OCI-LY1 (cell line): ENCODE data around the gene UQCR10.

Experiments used
- H2AFZ ChIP-seq: fragments of 200-600 bp; sonication (generic), shearing (Covaris generic); 2 replicates; pipeline ENCODE4 v1.6.0; 2014; ENCODE audit warnings: antibody characterized with exemption, mild to moderate bottlenecking, low read length
- H3F3A ChIP-seq: fragments of 200-600 bp; sonication (generic), shearing (Covaris generic); 2 replicates; pipeline ENCODE4 v1.6.0; 2014; ENCODE audit warnings: mild to moderate bottlenecking, antibody characterized with exemption, low read length, moderate library complexity; ENCODE audit not compliant: insufficient read depth
- H3K27ac ChIP-seq: fragments of 200-600 bp; sonication (generic); 2 replicates; pipeline ENCODE4 v1.5.1; 2014; ENCODE audit warnings: low read length, mixed run types, mild to moderate bottlenecking, low read depth; ENCODE audit not compliant: poor library complexity, severe bottlenecking
- H3K27me3 ChIP-seq: fragments of 200-600 bp; sonication (generic); 2 replicates; pipeline ENCODE4 v1.6.0; 2014; ENCODE audit warnings: antibody characterized with exemption, mild to moderate bottlenecking, low read length, moderate library complexity; ENCODE audit not compliant: insufficient read depth
- H3K36me3 ChIP-seq: fragments of 200-600 bp; sonication (generic); 2 replicates; pipeline ENCODE4 v1.6.1; 2014; ENCODE audit warnings: mild to moderate bottlenecking, antibody characterized with exemption, low read length, moderate library complexity, mixed read lengths; ENCODE audit not compliant: insufficient read depth
- H3K4me1 ChIP-seq: fragments of 200-600 bp; sonication (generic); 2 replicates; pipeline ENCODE4 v1.5.1; 2014; ENCODE audit warnings: mild to moderate bottlenecking, low read length, moderate library complexity; ENCODE audit not compliant: insufficient read depth, severe bottlenecking
- H3K4me2 ChIP-seq: fragments of 200-600 bp; sonication (generic), shearing (Covaris generic); 2 replicates; pipeline ENCODE4 v1.6.1; 2014; ENCODE audit warnings: low read length
- H3K4me3 ChIP-seq: fragments of 200-600 bp; sonication (generic); 2 replicates; pipeline ENCODE4 v1.5.1; 2014; ENCODE audit warnings: low read length, low read depth, mild to moderate bottlenecking, mixed read lengths; ENCODE audit not compliant: poor library complexity, severe bottlenecking
- H3K79me2 ChIP-seq: fragments of 200-600 bp; shearing (Covaris generic); 2 replicates; pipeline ENCODE4 v1.6.1; 2016; ENCODE audit warnings: mixed run types, low read length, mixed read lengths; ENCODE audit not compliant: insufficient read depth
- H3K9ac ChIP-seq: fragments of 200-600 bp; sonication (generic), shearing (Covaris generic); 2 replicates; pipeline ENCODE4 v1.6.1; 2014; ENCODE audit warnings: mild to moderate bottlenecking, low read length, mixed read lengths
- H3K9me2 ChIP-seq: fragments of 200-600 bp; sonication (generic), shearing (Covaris generic); 2 replicates; pipeline ENCODE4 v1.6.1; 2014; ENCODE audit warnings: low read depth, mild to moderate bottlenecking, low read length, mixed read lengths
- H3K9me3 ChIP-seq: fragments of 200-600 bp; shearing (Covaris generic); 2 replicates; pipeline ENCODE4 v1.6.1; 2014; ENCODE audit warnings: low read length, mixed read lengths
- H4K20me1 ChIP-seq: fragments of 200-600 bp; sonication (generic), shearing (Covaris generic); 2 replicates; pipeline ENCODE4 v1.6.0; 2016; ENCODE audit warnings: mild to moderate bottlenecking, low read length; ENCODE audit not compliant: insufficient read depth
- CTCF ChIP-seq: fragments of 200-600 bp; sonication (generic), shearing (Covaris generic); IDR thresholded peaks from 2 replicates; pipeline ENCODE4 v1.5.1; 2017; ENCODE audit warnings: mild to moderate bottlenecking, antibody characterized with exemption, low read length, moderate library complexity, mixed read lengths
- EZH2 ChIP-seq: fragments of 200-600 bp; sonication (generic), shearing (Covaris generic); IDR thresholded peaks from 2 replicates; pipeline ENCODE4 v1.8.0; 2017; ENCODE audit warnings: borderline replicate concordance, mixed run types, mild to moderate bottlenecking, antibody characterized with exemption, low read length, moderate library complexity, mixed read lengths

UQCR10 gene

GRCh38 chr22:29756341-29756740 is 10.8 kb upstream of the UQCR10 start:
- Histone ChIP-seq H2AFZ (no peak overlapping the region), H3K79me2 (no peaks in the 10 kb centered on the region), H3K27me3 (no peaks in the 10 kb centered on the region), H3K9me2 (no peaks in the 10 kb centered on the region), H3K4me3 (no peak overlapping the region), H3K9me3 (no peaks in the 10 kb centered on the region), H3K4me2 (no peak overlapping the region), H3K36me3 (no peaks in the 10 kb centered on the region), H3K4me1 (no peaks in the 10 kb centered on the region), H4K20me1 (no peaks in the 10 kb centered on the region), H3F3A (no peaks in the 10 kb centered on the region), H3K9ac (no peak overlapping the region), H3K27ac (no peak overlapping the region)
- TF ChIP-seq CTCF: no peak
- no peak for TF ChIP-seq EZH2

- Histone ChIP-seq H3K79me2 (no peaks in the 10 kb centered on the region), H3K4me1 (no peaks in the 10 kb centered on the region), H3F3A (no peaks in the 10 kb centered on the region), H3K36me3 (no peaks in the 10 kb centered on the region), H3K27ac (no peak overlapping the region), H2AFZ (no peak overlapping the region), H3K4me2 (no peak overlapping the region), H3K9me2 (no peaks in the 10 kb centered on the region), H3K9me3 (no peaks in the 10 kb centered on the region), H3K27me3 (no peaks in the 10 kb centered on the region), H3K9ac (no peak overlapping the region), H3K4me3 (no peak overlapping the region), H4K20me1 (no peaks in the 10 kb centered on the region)
- TF ChIP-seq EZH2: no peak
- no peak for TF ChIP-seq CTCF
Observed at GRCh38 chr22:29757096-29757495, 10.1 kb upstream of the UQCR10 start.

GRCh38 chr22:29758068-29758622 is 9.0 kb upstream of the UQCR10 start:
- no peaks in the 10 kb centered on the region for H3K36me3 ChIP-seq
- no peaks in the 10 kb centered on the region for H4K20me1 ChIP-seq
- H3K4me3 ChIP-seq: no peak overlapping the region
- no peaks in the 10 kb centered on the region for H3K9me3 ChIP-seq
- H3K4me2 ChIP-seq: no peak overlapping the region
- no peaks in the 10 kb centered on the region for H3F3A ChIP-seq
- H3K4me1 ChIP-seq: no peaks in the 10 kb centered on the region
- H3K79me2 ChIP-seq: no peaks in the 10 kb centered on the region
- H3K27ac ChIP-seq: no peak overlapping the region
- no peaks in the 10 kb centered on the region for H3K9me2 ChIP-seq
- no peak for TF ChIP-seq EZH2
- TF ChIP-seq CTCF: no peak
- no peak overlapping the region for H2AFZ ChIP-seq
- H3K27me3 ChIP-seq: no peaks in the 10 kb centered on the region
- H3K9ac ChIP-seq: no peak overlapping the region
